Measurements from ENCODE around the gene ALDH3B1.

Gene ALDH3B1

DNA sequence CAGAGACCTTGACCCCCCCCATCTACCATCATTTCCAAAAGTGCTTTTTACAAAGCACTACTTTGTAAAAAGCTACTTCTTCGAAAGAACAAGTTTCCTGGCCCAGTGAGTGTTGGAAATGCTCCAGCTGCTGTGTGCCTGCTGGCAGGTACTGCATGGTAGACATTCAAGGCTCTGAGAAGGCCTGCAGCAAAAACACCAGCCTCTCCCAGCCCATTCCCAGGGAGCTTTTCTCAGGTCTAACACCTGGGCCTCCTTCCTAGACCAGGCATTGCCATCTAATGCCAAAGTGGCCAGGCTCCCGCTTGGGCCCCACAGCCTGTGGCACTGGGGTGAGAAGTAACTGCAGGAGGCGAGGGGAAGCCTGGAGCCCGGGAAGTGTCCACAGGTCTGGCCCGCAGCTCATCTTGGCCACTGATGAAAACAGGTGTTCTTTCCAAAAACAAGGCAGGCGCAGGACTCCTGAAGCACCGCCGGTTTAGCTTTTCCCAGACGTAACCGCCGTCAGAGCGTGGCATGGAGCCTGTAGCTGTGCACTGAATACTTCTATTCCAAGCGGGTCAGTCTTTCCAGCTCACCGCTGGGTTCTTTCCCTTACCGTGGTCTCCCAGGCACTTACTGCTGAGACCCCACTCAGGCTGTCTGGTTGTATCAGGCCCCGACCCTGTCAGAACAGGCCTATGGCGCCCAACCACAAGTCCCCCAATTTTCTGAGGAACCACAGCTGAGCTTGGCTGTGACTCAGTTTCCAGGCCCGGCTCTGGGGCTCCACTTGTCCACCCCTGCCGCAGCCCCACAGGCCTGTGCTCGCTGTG is 27.5 kb downstream of the ALDH3B1 start:
- TF ChIP-seq CTCF (IDR thresholded peaks at IDR 0.05; ENCODE audit: insufficient read depth, low read length, missing control alignments), result no peak
- no peak for DNase-seq (ENCODE audit: low read depth, low spot score)
- ChIA-PET POLR2A (interaction anchor here (0.5 to 2.0 kb wide), 2 partner anchors 14 to 27 kb away, joined by 3 to 5 read pairs; partner anchors contain the start of gene ALDH3B1), CTCF (interaction anchor here (0.7 to 2.3 kb wide), 6 partner anchors 15 to 171 kb away, joined by 3 to 5 read pairs (median 4); partner anchors contain the start of gene ALDH3B1)
- H3K4me3 ChIP-seq (ENCODE audit: low read depth, low read length), result no peak overlapping the region

GRCh38 chr11:68038226-68038717 is 28.1 kb downstream of the ALDH3B1 start:
- ChIA-PET CTCF (interaction anchor here (1.1 to 2.3 kb wide), 3 partner anchors 18 to 168 kb away, joined by 3 to 5 read pairs (median 4); partner anchors contain the start of gene ALDH3B1), POLR2A (interaction anchor here (1.4 to 2.0 kb wide), 2 partner anchors 9 to 28 kb away, joined by 5 read pairs; partner anchors contain the start of gene ALDH3B1)
- H3K4me3 ChIP-seq (ENCODE audit: low read depth, low read length), result peak overlapping the region; percentile 73
- no peak for TF ChIP-seq CTCF (IDR thresholded peaks at IDR 0.05; ENCODE audit: insufficient read depth, low read length, missing control alignments)
- no peak for DNase-seq (ENCODE audit: low read depth, low spot score)

- POLR2A ChIA-PET, result interaction anchor here (0.7 to 2.0 kb wide), 4 partner anchors 10 to 28 kb away, joined by 3 to 5 read pairs (median 5); partner anchors contain the start of gene ALDH3B1
- no peak for DNase-seq (ENCODE audit: low read depth, low spot score)
- peak within 1 kb of the TSS; percentile 73 for H3K4me3 ChIP-seq (ENCODE audit: low read depth, low read length)
- TF ChIP-seq CTCF (IDR thresholded peaks at IDR 0.05; ENCODE audit: insufficient read depth, low read length, missing control alignments), result no peak
- CTCF ChIA-PET, result interaction anchor here (0.8 to 2.3 kb wide), 3 partner anchors 8 to 167 kb away, joined by 3 to 5 read pairs (median 4); partner anchors contain the start of gene NDUFS8
Measured at GRCh38 chr11:68038718-68039525, 28.8 kb downstream of the ALDH3B1 start, which contains the start of gene TCIRG1. TSS of gene TCIRG1 (plus strand) at chr11:68039025. CDS start at chr11:68041272, 2,247 bp downstream.

DNA sequence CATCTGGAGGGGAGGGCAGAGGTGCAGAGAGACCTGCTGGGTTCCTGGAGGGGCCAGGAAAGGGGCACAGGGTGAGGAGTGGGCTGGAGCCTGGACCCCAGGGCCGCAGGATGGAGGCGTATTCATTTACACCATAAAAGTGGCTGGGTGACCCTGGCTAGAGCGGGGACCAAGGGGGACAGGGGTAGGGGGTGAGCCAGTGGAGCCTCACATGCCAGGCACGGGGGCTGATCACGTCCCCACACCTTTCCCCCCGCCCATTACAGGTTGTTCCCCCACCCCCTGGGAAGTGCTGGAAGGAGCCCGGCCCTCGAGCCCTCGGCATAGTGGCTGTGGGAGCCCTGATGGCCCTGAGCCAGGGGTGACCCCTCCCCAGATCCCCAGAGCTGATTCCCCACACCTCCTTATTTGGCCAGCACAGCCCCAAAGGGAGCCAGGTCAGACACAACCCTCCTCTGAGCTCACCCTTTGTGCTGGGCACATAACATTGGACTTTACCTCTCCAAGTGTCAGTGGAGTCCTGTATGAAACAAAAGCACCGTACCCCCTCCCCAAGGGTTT is 29.5 kb downstream of the ALDH3B1 start:
- ChIA-PET POLR2A (interaction anchor here (0.7 to 1.6 kb wide), 5 partner anchors 10 to 173 kb away, joined by 3 to 9 read pairs (median 5); partner anchors contain the start of gene ALDH3B1), CTCF (interaction anchor here (0.8 to 1.0 kb wide), 3 partner anchors 9 to 169 kb away, joined by 3 read pairs; partner anchors contain the start of gene NDUFS8)
- no peak for DNase-seq (ENCODE audit: low read depth, low spot score)
- peak overlapping the region; percentile 73 for H3K4me3 ChIP-seq (ENCODE audit: low read depth, low read length)
- TF ChIP-seq CTCF (IDR thresholded peaks at IDR 0.05; ENCODE audit: insufficient read depth, low read length, missing control alignments), result no peak

DNA sequence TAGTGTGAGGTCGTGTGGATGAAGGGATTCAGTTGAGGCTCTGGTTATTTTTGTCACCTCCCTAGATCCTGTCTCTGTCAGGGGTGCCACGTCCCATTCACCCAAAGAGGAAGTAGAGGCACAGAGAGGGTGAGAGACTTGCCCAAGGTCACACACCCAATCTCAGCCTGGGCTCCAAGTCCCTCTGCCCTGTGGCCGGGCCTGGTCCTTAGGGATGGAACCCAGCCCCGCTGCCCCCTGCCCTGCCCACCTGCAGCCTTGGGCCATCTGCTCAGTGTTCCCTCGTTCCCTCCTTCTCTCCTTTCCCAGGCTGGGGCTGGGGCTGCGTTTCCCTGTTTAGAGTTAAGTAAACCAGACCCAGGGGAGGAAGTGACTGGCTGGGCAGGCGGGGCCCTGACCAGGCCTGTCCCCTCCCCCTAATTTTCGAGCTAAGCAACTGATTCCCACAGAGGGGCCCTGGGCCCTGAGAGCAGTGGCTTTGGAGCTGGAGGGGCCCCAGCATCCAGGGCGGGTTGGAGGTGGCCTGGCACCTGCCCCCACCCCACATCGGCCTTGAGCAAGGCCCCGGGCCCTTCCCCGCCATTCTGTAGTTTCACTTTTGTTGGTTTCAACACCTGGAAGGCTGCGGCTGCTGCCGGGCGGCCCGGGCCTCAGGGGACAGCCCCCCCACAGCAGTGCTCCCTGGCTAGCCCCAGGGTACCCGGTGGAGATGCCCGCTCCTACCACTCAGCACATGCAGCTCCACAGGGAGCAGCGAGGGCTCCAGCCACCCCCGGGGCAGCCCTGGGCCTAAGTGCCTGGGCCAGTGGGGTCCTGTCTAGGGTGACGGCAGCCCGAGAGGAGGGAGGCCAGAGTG is 30.2 kb downstream of the ALDH3B1 start:
- CTCF ChIA-PET, result interaction anchor here (0.8 to 1.0 kb wide), 2 partner anchors 164 to 168 kb away, joined by 3 read pairs; no protein-coding TSS in a partner anchor
- peak; percentile 28 for DNase-seq (ENCODE audit: low read depth, low spot score)
- peak overlapping the region; percentile 73 for H3K4me3 ChIP-seq (ENCODE audit: low read depth, low read length)
- POLR2A ChIA-PET, result interaction anchor here (1.1 to 1.7 kb wide), 4 partner anchors 10 to 172 kb away, joined by 3 to 9 read pairs (median 4); partner anchors contain the start of gene ALDH3B1
- TF ChIP-seq CTCF (IDR thresholded peaks at IDR 0.05; ENCODE audit: insufficient read depth, low read length, missing control alignments), result no peak
